NT2/D1 (cell line): ENCODE results near the gene PRPH2.

Source experiments
- DNase-seq: peaks from one replicate; pipeline ENCODE4 v3.0.0-alpha.2; 2011; ENCODE audit warnings: low read depth, low spot score
- H3K27me3 ChIP-seq: 2 replicates; pipeline ENCODE4 v1.6.0; 2011; ENCODE audit warnings: mild to moderate bottlenecking; ENCODE audit not compliant: insufficient read length, insufficient read depth
- H3K36me3 ChIP-seq: 2 replicates; pipeline ENCODE4 v1.6.1; 2011; ENCODE audit warnings: mild to moderate bottlenecking, low read length, mixed read lengths; ENCODE audit not compliant: insufficient read depth, insufficient read length
- H3K4me1 ChIP-seq: 2 replicates; pipeline ENCODE4 v1.5.1; 2011; ENCODE audit not compliant: insufficient read depth, insufficient read length
- H3K4me3 ChIP-seq: 2 replicates; pipeline ENCODE4 v1.5.1; 2011; ENCODE audit warnings: low read depth; ENCODE audit not compliant: insufficient read length
- H3K9ac ChIP-seq: 2 replicates; pipeline ENCODE4 v1.6.0; 2011; ENCODE audit warnings: low read depth; ENCODE audit not compliant: insufficient read length
- H3K9me3 ChIP-seq: 2 replicates; pipeline ENCODE4 v1.5.1; 2011; ENCODE audit warnings: mild to moderate bottlenecking, low read length; ENCODE audit not compliant: insufficient read depth
- SUZ12 ChIP-seq: IDR thresholded peaks from 2 replicates; pipeline ENCODE4 v1.6.1; 2011; ENCODE audit not compliant: insufficient read length, insufficient read depth; ENCODE audit errors: extremely low read depth
- YY1 ChIP-seq: IDR thresholded peaks from 2 replicates; pipeline ENCODE4 v1.6.1; 2011; ENCODE audit not compliant: insufficient read length, insufficient read depth
- ZNF274 ChIP-seq: IDR thresholded peaks from 2 replicates; pipeline ENCODE4 v1.6.1; 2011; ENCODE audit warnings: mild to moderate bottlenecking, low read depth, low read length

PRPH2 gene

GRCh38 chr6:42762426-42762859 lies 40.0 kb upstream of the PRPH2 start:
- Histone ChIP-seq H3K9ac (no peak overlapping the region), H3K36me3 (no peaks in the 10 kb centered on the region), H3K4me3 (no peak overlapping the region), H3K27me3 (no peaks in the 10 kb centered on the region), H3K9me3 (no peaks in the 10 kb centered on the region), H3K4me1 (peaks cover 11% of the 10 kb centered on the region)
- DNase-seq: no peak
- TF ChIP-seq ZNF274: no peak
- no peak for TF ChIP-seq SUZ12
- no peak for TF ChIP-seq YY1

DNA sequence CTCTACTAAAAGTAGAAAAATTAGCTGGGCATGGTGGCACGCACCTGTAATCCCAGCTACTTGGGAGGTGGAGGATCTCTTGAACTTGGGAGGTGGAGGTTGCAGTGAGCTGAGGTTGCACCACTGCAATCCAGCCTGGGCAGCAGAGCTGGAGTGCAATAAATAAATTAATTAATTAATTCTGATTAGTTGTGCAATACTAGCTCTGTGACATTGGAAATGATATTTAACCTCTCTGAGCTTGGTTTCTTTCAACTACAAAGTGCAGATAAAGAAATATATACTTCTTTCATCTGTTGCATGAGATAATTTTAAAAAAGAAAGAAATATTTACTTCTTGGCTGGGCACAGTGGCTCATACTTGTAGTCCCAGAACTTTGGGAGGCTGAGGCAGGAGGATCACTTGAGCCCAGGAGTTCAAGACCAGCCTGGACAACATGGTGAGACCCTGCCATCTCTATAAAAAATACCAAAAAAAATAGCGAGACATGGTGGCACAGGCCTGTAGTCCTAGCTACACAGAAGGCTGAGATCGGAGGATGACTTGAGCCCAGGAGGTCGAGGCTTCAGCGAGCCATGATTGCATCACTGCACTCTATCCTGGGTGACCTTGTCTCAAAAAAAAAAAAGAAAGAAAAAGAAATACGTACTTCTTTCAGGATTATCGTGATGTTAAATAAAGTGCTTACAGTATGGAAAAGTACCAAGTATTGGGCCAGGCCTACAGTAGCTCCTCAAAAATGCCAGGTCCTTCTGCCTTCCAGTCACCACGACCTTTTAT lies 39.1 kb upstream of the PRPH2 start:
- Histone ChIP-seq H3K9me3 (no peaks in the 10 kb centered on the region), H3K4me3 (no peak overlapping the region), H3K9ac (no peak overlapping the region), H3K4me1 (peaks cover 11% of the 10 kb centered on the region), H3K27me3 (no peaks in the 10 kb centered on the region), H3K36me3 (no peaks in the 10 kb centered on the region)
- TF ChIP-seq YY1: no peak
- TF ChIP-seq ZNF274: no peak
- TF ChIP-seq SUZ12: no peak
- DNase-seq: no peak

DNA sequence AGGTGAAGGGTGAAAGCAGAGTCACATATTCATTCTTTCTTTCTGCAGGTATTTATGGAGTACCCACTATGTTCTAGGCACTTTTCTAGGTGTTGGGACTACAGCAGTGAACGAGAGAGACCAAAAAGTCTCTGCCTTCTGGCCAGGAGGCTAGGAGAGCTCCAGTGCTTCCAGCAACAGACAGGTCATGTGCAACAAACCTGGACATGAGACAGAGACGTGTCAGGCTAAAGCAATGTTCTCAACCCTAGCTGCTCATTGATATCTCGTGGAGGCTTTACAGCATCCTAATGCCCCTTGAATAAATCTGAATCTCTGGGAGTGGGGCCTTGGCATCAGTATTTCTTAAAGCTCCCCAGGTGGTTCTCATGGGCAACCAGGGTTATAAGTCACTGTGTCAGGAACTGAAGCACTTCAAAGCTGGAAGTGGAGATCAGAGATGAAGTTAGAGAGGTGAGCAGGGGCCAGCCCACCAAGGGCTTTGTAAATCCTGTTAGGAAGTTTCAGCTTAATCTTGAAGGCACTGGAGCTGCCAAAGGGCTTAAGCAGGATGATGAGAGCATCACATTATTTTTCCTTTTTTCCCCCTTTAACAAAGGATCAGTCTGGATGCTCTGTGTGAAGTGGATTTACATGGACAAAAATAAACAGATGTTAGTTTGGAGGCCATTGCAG lies 36.5 kb upstream of the PRPH2 start:
- TF ChIP-seq ZNF274 (no peak), SUZ12 (no peak), YY1 (no peak)
- DNase-seq: no peak

DNA sequence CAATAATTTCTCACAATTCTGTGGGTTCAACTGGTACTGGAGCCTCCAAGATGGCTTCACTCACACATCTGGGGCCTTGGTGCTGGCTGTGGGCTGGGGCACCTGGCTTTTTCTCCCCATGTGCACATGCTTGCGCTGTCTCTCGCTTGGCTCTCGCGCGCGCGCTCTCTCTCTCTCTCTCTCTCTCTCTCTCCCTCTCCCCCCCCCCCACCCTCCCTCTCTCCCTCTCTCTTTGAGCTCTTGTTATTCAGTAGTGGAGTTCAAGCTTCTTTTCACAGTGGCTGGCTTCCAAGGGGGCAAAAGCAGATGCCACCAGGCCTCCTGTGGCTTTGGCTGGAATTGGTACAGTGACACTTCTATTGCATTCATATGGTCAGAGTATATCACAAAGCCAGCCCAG lies 34.3 kb upstream of the PRPH2 start:
- H3K9ac ChIP-seq: peak overlapping the region; percentile 36

More for the DNA sequence above, 36.5 kb upstream of the PRPH2 start:
- Histone ChIP-seq H3K9me3 (no peaks in the 10 kb centered on the region), H3K9ac (no peak overlapping the region), H3K4me1 (peaks cover 9% of the 10 kb centered on the region), H3K27me3 (no peaks in the 10 kb centered on the region), H3K4me3 (no peak overlapping the region), H3K36me3 (no peaks in the 10 kb centered on the region)

DNA sequence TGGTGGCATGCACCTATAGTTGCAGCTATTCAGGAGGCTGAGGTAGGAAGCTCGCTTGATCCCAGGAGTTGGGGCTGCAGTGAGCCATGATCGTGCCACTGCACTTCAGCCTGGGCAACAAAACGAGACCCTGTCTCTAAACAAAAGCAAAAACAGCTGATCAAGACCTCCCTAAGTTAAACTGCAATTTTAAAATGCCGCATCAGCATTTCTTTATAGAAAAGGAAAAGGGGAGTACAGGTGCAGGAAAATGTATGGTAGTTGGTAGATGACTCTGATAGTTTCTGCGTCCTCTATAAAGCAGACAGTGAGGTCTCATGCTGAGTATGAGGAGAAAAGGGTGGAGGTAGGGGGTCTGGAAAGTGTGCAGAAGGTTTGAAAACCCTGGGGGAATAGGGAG lies 32.4 kb upstream of the PRPH2 start:
- Histone ChIP-seq H3K27me3 (no peaks in the 10 kb centered on the region), H3K36me3 (no peaks in the 10 kb centered on the region), H3K9ac (no peak overlapping the region), H3K9me3 (no peaks in the 10 kb centered on the region), H3K4me1 (peaks cover 9% of the 10 kb centered on the region), H3K4me3 (no peak overlapping the region)
- DNase-seq: no peak
- TF ChIP-seq ZNF274 (no peak), YY1 (no peak), SUZ12 (no peak)

More for the DNA sequence above, 34.3 kb upstream of the PRPH2 start:
- peaks cover 9% of the 10 kb centered on the region for H3K4me1 ChIP-seq
- no peaks in the 10 kb centered on the region for H3K9me3 ChIP-seq
- no peaks in the 10 kb centered on the region for H3K27me3 ChIP-seq
- no peak overlapping the region for H3K4me3 ChIP-seq
- H3K36me3 ChIP-seq: no peaks in the 10 kb centered on the region
- TF ChIP-seq SUZ12 (no peak), ZNF274 (no peak), YY1 (no peak)
- DNase-seq: no peak

- Histone ChIP-seq H3K9ac (no peak overlapping the region), H3K4me1 (peaks cover 5% of the 10 kb centered on the region), H3K9me3 (no peaks in the 10 kb centered on the region), H3K36me3 (no peaks in the 10 kb centered on the region), H3K4me3 (no peak overlapping the region), H3K27me3 (no peaks in the 10 kb centered on the region)
- no peak for DNase-seq
- no peak for TF ChIP-seq ZNF274
- no peak for TF ChIP-seq YY1
- no peak for TF ChIP-seq SUZ12
Observed at GRCh38 chr6:42751055-42751454, 28.7 kb upstream of the PRPH2 start.

DNA sequence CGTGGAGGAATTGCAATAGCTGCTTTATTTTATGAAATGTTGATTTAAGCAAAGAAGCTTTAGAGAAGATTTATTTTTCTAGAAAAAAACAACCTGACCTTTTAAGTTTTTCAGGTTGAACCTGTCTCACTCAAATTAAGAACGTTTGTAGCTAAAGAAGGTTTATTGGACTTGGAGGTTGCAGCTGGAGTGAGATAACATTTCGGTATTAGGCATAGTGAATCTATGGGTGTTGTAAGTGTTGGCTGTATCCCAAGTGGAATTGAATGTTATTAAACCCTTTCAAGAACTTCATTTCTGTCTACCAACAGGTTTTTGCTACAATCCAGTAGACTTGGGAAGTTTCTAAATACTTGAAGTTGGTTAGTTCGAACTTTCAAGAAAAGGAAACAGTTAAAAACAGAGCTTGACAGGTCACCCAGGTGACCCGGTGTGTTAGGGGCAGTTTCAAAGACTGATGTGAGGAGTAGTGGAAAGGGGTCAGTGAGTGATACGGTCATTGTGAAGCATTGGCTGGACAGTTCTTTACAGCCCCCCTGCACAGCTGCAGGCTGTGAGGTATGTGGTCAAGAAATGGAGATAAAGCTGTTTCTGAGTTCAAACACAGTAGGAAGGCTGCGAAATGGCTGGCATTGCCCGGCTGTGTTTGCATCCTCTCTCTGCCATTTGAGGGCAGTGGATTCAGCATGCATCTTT lies 26.0 kb upstream of the PRPH2 start:
- Histone ChIP-seq H3K36me3 (no peaks in the 10 kb centered on the region), H3K9ac (no peak overlapping the region), H3K4me3 (no peak overlapping the region), H3K9me3 (no peaks in the 10 kb centered on the region), H3K4me1 (peaks cover 5% of the 10 kb centered on the region), H3K27me3 (no peaks in the 10 kb centered on the region)
- TF ChIP-seq SUZ12 (no peak), ZNF274 (no peak), YY1 (no peak)
- no peak for DNase-seq
